Neural cell (in vitro differentiated cells): Measurements from ENCODE around the gene NFIB. TPM values are rescaled to one million over a fixed set of nuclear protein-coding genes. Genes with fewer than 3 reads are reported as not detected.

Experiments
- H2AFZ ChIP-seq: fragments of 200-600, 300-800 bp; sonication (generic), shearing (Covaris generic); 2 replicates; pipeline ENCODE4 v1.6.0; 2014; ENCODE audit warnings: low read depth, mild to moderate bottlenecking, antibody characterized with exemption, low read length, moderate library complexity
- H3F3A ChIP-seq: fragments of 200-600 bp; shearing (Covaris generic); 2 replicates; pipeline ENCODE4 v1.6.1; 2016; ENCODE audit warnings: mild to moderate bottlenecking, moderate library complexity, mixed read lengths, antibody characterized with exemption, low read length; ENCODE audit not compliant: insufficient read depth, poor library complexity, severe bottlenecking
- H3K27ac ChIP-seq: fragments of 200-600, 300-800 bp; sonication (generic), shearing (Covaris generic); 2 replicates; pipeline ENCODE4 v1.5.1; 2014; ENCODE audit warnings: mild to moderate bottlenecking, low read length, moderate library complexity
- H3K27me3 ChIP-seq: fragments of 300-800, 200-600 bp; sonication (generic), shearing (Covaris generic); 2 replicates; pipeline ENCODE4 v1.6.0; 2014; ENCODE audit warnings: mild to moderate bottlenecking, low read depth, low read length, moderate library complexity; ENCODE audit not compliant: insufficient read depth
- H3K36me3 ChIP-seq: fragments of 300-800, 200-600 bp; sonication (generic), shearing (Covaris generic); 2 replicates; pipeline ENCODE4 v1.5.1; 2014; ENCODE audit warnings: mild to moderate bottlenecking, antibody characterized with exemption, low read length, moderate library complexity; ENCODE audit not compliant: insufficient read depth
- H3K4me2 ChIP-seq: fragments of 300-800, 200-600 bp; sonication (generic), shearing (Covaris generic); 2 replicates; pipeline ENCODE4 v1.6.0; 2014; ENCODE audit warnings: mild to moderate bottlenecking, low read length
- H3K4me3 ChIP-seq: fragments of 300-800, 200-600 bp; sonication (generic), shearing (Covaris generic); 2 replicates; pipeline ENCODE4 v1.5.1; 2014; ENCODE audit warnings: mild to moderate bottlenecking, low read length, moderate library complexity
- H3K79me2 ChIP-seq: fragments of 200-600 bp; shearing (Covaris generic); replicated peaks from 2 replicates; pipeline ENCODE4 v1.6.0; 2014; ENCODE audit warnings: mild to moderate bottlenecking, low read length, moderate library complexity; ENCODE audit not compliant: insufficient read depth
- H3K9ac ChIP-seq: fragments of 300-800, 200-600 bp; sonication (generic), shearing (Covaris generic); 2 replicates; pipeline ENCODE4 v1.6.1; 2016; ENCODE audit warnings: mild to moderate bottlenecking, low read length, mixed read lengths
- H3K9me2 ChIP-seq: fragments of 200-600 bp; shearing (Covaris generic); 2 replicates; pipeline ENCODE4 v1.6.1; 2016; ENCODE audit warnings: mild to moderate bottlenecking, low read length, mixed read lengths; ENCODE audit not compliant: insufficient read depth
- H3K9me3 ChIP-seq: fragments of 200-600, 300-800 bp; sonication (generic), shearing (Covaris generic); 2 replicates; pipeline ENCODE4 v1.6.1; 2016; ENCODE audit warnings: mild to moderate bottlenecking, mixed run types, low read length, moderate library complexity, mixed read lengths
- H4K20me1 ChIP-seq: fragments of 200-600 bp; shearing (Covaris generic); 2 replicates; pipeline ENCODE4 v1.6.1; 2016; ENCODE audit warnings: mild to moderate bottlenecking, mixed run types; ENCODE audit not compliant: insufficient read depth
- CTCF ChIP-seq: fragments of 450-650 bp; IDR thresholded peaks from 2 replicates; pipeline ENCODE4 v1.5.1; 2014; ENCODE audit warnings: antibody characterized with exemption, mild to moderate bottlenecking, moderate library complexity; ENCODE audit not compliant: poor library complexity, severe bottlenecking
- EP300 ChIP-seq: fragments of 450-650 bp; conservative IDR thresholded peaks from 2 replicates; pipeline ENCODE4 v1.6.1; 2014; ENCODE audit warnings: antibody characterized with exemption, mild to moderate bottlenecking, moderate library complexity; ENCODE audit not compliant: poor library complexity, severe bottlenecking
- EZH2 ChIP-seq: fragments of 200-600, 300-800 bp; shearing (Covaris generic), sonication (generic); IDR thresholded peaks from 2 replicates; pipeline ENCODE4 v1.6.1; 2014; ENCODE audit warnings: antibody characterized with exemption, low read length, borderline replicate concordance, mild to moderate bottlenecking; ENCODE audit not compliant: insufficient read depth, poor library complexity, severe bottlenecking
- MXI1 ChIP-seq: fragments of 450-650 bp; conservative IDR thresholded peaks from 2 replicates; pipeline ENCODE4 v1.6.1; 2014; ENCODE audit warnings: antibody characterized with exemption, mild to moderate bottlenecking; ENCODE audit not compliant: poor library complexity, severe bottlenecking
- POLR2AphosphoS5 ChIP-seq: IDR thresholded peaks from 2 replicates; pipeline ENCODE4 v1.6.1; 2012
- RAD21 ChIP-seq: fragments of 450-650 bp; conservative IDR thresholded peaks from 2 replicates; pipeline ENCODE4 v1.6.1; 2014; ENCODE audit warnings: antibody characterized with exemption, mild to moderate bottlenecking, moderate library complexity
- REST ChIP-seq: IDR thresholded peaks from 2 replicates; pipeline ENCODE4 v1.6.1; 2012; ENCODE audit warnings: borderline replicate concordance
- SMC3 ChIP-seq: fragments of 450-650 bp; conservative IDR thresholded peaks from 2 replicates; pipeline ENCODE4 v1.6.1; 2014; ENCODE audit warnings: antibody characterized with exemption, mild to moderate bottlenecking, moderate library complexity; ENCODE audit not compliant: poor library complexity
- TAF1 ChIP-seq: IDR thresholded peaks from 2 replicates; pipeline ENCODE4 v1.6.1; 2012; ENCODE audit warnings: low read depth
- polyA plus RNA-seq: library from polyadenylated mRNA; depleted of rRNA; stranded (reverse); fragments of >200 nt; gene quantifications from 2 replicates; pipeline ENCODE4 v1.2.3, GENCODE V29; 2014

The NFIB gene
- polyA plus RNA-seq, 1 donor from 2014 or later = 0.73 TPM

- TF ChIP-seq RAD21 = no peak
- TF ChIP-seq SMC3 = no peak
- no peak for TF ChIP-seq CTCF
- TF ChIP-seq TAF1 = no peak
- no peak for TF ChIP-seq EP300
- no peak for TF ChIP-seq POLR2AphosphoS5
- no peak for TF ChIP-seq REST
- no peak for TF ChIP-seq EZH2
- no peak for TF ChIP-seq MXI1
- H3K9me3 ChIP-seq = no peaks in the 10 kb centered on the region
- no peak overlapping the region for H3K9ac ChIP-seq
- H3K36me3 ChIP-seq = no peaks in the 10 kb centered on the region
- H3K27ac ChIP-seq = no peak overlapping the region
- H3K27me3 ChIP-seq = no peaks in the 10 kb centered on the region
- no peak overlapping the region for H3K4me2 ChIP-seq
- H3K79me2 ChIP-seq = no peaks in the 10 kb centered on the region
- no peaks in the 10 kb centered on the region for H3K9me2 ChIP-seq
- H3F3A ChIP-seq = no peaks in the 10 kb centered on the region
- H2AFZ ChIP-seq = no peak overlapping the region
- no peaks in the 10 kb centered on the region for H4K20me1 ChIP-seq
- H3K4me3 ChIP-seq = no peak overlapping the region
These were observed 256.3 kb downstream of the NFIB start for GRCh38 chr9:14057368-14058324.

GRCh38 chr9:14056316-14056861 is 257.6 kb downstream of the NFIB start:
- no peak overlapping the region for H2AFZ ChIP-seq
- H3K79me2 ChIP-seq = no peaks in the 10 kb centered on the region
- TF ChIP-seq CTCF = no peak
- no peak for TF ChIP-seq RAD21
- no peak for TF ChIP-seq REST
- TF ChIP-seq TAF1 = no peak
- no peak for TF ChIP-seq EP300
- no peak for TF ChIP-seq SMC3
- no peak for TF ChIP-seq MXI1
- TF ChIP-seq POLR2AphosphoS5 = no peak
- TF ChIP-seq EZH2 = no peak
- no peaks in the 10 kb centered on the region for H3F3A ChIP-seq
- no peak overlapping the region for H3K27ac ChIP-seq
- no peak overlapping the region for H3K4me3 ChIP-seq
- H3K36me3 ChIP-seq = no peaks in the 10 kb centered on the region
- no peaks in the 10 kb centered on the region for H4K20me1 ChIP-seq
- no peaks in the 10 kb centered on the region for H3K27me3 ChIP-seq
- H3K9ac ChIP-seq = no peak overlapping the region
- H3K4me2 ChIP-seq = no peak overlapping the region
- no peaks in the 10 kb centered on the region for H3K9me3 ChIP-seq
- no peaks in the 10 kb centered on the region for H3K9me2 ChIP-seq
